OCI-LY1 (cell line): ENCODE data around the gene ST6GALNAC3.
"Not testable (repeated sequence)": the region's sequence is repeated elsewhere in the genome, so short reads cannot be mapped to it uniquely, and the experiment has no call there.

Source experiments
- EZH2 ChIP-seq: fragments of 200-600 bp; sonication (generic), shearing (Covaris generic); IDR thresholded peaks from 2 replicates; pipeline ENCODE4 v1.8.0; 2017; ENCODE audit warnings: borderline replicate concordance, mixed run types, mild to moderate bottlenecking, antibody characterized with exemption, low read length, moderate library complexity, mixed read lengths
- TF ChIP-seq, protein P1 (sequence below): fragments of 200-600 bp; sonication (generic), shearing (Covaris generic); IDR thresholded peaks from 2 replicates; pipeline ENCODE4 v1.5.1; 2017; ENCODE audit warnings: mild to moderate bottlenecking, antibody characterized with exemption, low read length, moderate library complexity, mixed read lengths

DNA sequence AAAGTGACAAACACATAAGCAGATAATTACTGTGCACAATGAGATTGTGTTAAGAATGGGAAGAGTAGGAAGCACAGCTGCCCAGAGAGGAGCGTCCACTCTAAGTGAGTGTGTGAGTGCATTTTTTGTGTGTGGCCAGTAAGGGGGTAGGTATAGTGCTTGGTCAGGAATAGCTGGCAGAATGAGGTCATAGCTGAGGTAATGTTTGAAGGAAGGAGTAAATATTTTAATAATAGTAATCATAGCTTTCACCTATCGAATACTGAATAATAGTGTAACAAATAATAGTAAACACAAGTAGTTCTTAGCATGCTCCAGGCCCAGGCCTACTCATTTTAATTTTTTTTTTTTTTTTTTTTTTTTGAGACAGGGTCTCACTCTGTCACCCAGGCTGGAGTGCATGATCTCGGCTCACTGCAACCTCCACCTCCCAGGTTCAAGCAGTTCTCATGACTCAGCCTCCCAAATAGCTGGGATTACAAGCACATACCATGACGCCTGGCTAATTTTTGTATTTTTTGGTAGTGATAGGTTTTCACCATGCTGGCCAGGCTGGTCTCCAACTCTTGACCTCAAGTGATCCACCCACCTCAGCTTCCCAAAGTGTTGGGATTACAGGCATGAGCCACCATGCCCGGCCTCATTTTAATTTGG lies 49.0 kb downstream of the ST6GALNAC3 start:
- TF ChIP-seq, protein P1, sequence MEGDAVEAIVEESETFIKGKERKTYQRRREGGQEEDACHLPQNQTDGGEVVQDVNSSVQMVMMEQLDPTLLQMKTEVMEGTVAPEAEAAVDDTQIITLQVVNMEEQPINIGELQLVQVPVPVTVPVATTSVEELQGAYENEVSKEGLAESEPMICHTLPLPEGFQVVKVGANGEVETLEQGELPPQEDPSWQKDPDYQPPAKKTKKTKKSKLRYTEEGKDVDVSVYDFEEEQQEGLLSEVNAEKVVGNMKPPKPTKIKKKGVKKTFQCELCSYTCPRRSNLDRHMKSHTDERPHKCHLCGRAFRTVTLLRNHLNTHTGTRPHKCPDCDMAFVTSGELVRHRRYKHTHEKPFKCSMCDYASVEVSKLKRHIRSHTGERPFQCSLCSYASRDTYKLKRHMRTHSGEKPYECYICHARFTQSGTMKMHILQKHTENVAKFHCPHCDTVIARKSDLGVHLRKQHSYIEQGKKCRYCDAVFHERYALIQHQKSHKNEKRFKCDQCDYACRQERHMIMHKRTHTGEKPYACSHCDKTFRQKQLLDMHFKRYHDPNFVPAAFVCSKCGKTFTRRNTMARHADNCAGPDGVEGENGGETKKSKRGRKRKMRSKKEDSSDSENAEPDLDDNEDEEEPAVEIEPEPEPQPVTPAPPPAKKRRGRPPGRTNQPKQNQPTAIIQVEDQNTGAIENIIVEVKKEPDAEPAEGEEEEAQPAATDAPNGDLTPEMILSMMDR = not testable (repeated sequence)
- not testable (repeated sequence) for TF ChIP-seq EZH2
